HT1080 (cell line): ENCODE measurements around the gene SLC39A3. TPM values are rescaled to one million over a fixed set of nuclear protein-coding genes. Genes with fewer than 3 reads are reported as not detected.
"Not testable (repeated sequence)": the region's sequence is repeated elsewhere in the genome, so short reads cannot be mapped to it uniquely, and the experiment has no call there.

Experiments used
- DNase-seq: peaks from one replicate; pipeline ENCODE4 v3.0.0-alpha.2; 2015; ENCODE audit warnings: low read depth
- total RNA-seq: library from RNA; depleted of rRNA; stranded (reverse); fragments of >200 nt; shearing (Covaris generic); gene quantifications from 2 replicates; pipeline ENCODE4 v1.2.3, GENCODE V29; 2014

The SLC39A3 gene
- total RNA-seq, 1 experiment from 2014 or later = 57.3 TPM

GRCh38 chr19:2723345-2723715 is 16.5 kb downstream of the SLC39A3 start:
- no peak for DNase-seq

GRCh38 chr19:2722541-2723344 is 17.1 kb downstream of the SLC39A3 start:
- DNase-seq = peak; percentile 66

GRCh38 chr19:2721570-2722540 is 18.0 kb downstream of the SLC39A3 start:
- no peak for DNase-seq

DNA sequence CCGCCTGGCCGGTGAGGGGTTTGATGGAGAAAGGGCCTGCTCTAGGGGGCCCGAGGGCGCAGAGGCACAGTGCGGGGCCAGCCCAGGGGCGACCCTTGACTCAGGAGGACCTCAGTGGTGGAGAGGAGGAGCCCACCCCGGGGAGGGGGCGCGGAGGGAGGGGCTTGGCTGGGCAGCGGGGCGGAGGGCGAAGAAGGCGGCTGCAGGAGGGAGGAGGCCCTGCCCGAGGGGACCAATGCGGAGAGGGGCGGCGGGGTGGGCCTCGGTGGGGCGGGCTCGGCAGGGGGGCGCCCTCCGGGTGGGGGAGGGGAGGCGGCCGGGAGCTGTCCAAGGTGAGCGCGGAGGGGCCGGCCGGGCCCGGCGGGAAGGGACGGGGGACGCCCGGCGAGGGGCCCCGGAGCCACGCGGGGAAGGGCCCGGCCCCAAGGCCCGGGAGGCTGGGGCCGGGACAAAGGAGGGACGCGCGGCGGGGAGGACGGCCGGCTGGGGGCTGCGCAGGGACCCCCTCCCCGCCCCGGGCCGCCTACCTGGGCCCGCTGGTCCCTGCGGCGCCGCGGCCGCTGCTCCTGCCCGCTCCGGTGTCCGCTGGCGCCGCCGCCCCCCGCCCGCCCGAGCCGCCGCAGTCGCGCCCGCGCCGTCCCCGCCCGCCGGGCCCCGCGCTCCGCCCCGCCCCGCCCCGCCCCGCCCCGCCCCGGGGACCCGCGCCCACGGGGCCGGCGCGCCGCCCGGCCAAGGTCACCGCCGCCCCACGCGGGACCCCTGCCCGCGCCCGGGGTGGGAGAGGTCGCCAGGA is 18.8 kb downstream of the SLC39A3 start, which contains the start of gene DIRAS1:
DIRAS1 (minus strand) TSS at position 596 of the 793 bp plus-strand sequence. CDS start 3,566 bp downstream, outside the sequence.
- no peak for DNase-seq

GRCh38 chr19:2719920-2720776 is 19.7 kb downstream of the SLC39A3 start:
- DNase-seq = no peak

GRCh38 chr19:2719232-2719735 is 20.5 kb downstream of the SLC39A3 start:
- DNase-seq = no peak

- no peak for DNase-seq
Measured at GRCh38 chr19:2717638-2718541, 21.9 kb downstream of the SLC39A3 start.

DNA sequence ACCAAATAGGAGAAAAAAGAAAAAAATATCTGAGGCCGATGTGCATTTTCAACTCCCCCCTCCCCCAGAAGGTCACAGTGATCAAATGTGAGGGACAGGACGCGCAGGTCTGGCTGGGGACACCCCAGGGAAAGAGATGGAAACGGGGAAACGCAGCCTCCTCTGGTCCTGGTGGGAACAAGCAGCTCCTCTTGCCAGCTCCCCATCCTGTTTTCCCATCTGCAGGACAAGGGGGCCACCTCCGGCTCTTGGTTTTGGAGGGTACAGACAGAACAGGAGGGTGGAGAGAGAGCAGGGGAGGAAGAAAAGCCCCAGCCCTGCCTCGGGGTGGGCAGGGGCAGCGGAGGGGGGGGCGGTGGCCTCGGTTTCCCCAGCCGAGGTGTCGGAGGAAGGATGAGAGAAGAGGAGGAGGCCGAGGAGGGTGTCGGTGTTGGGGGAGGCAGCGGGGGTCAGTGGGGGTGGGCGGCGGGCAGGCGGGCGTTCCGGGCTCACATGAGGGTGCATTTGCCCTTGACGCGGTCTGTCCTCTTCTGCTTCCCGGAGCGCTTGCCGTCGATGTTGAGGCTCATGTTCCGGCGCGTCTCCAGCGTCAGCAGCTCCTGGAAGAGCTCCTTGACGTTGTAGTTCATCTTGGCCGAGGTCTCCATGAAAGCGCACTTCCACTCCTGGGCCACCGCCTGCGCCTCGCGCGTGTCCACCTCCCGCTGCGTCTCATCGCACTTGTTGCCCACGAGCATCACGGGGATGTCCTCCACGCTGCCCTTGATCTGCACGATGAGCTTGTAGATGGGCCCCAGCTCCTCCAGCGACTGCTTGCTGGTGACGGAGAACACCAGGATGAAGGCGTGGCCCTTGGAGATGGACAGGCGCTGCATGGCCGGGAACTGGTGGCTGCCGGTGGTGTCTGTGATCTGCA is 22.8 kb downstream of the SLC39A3 start:
- DNase-seq = no peak

DNA sequence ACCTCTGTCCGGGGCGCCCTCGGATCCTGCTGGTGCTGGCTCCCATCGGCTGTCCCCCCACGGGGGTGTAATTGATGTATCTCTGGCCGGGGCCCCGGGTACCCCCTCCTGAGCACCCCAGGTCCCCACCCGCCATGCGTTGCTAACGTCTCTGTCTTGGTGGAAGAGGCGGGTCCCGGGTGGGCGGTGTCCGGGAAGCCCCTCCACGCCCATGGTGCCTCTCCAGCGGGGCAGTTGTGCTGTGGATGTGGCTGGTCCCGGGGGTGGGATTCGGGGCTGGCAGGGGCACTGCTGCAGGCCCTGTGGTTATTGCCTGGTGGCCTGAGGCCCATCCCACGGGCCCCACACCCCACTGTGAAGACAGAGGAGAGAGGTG is 23.6 kb downstream of the SLC39A3 start:
- DNase-seq = no peak

DNA sequence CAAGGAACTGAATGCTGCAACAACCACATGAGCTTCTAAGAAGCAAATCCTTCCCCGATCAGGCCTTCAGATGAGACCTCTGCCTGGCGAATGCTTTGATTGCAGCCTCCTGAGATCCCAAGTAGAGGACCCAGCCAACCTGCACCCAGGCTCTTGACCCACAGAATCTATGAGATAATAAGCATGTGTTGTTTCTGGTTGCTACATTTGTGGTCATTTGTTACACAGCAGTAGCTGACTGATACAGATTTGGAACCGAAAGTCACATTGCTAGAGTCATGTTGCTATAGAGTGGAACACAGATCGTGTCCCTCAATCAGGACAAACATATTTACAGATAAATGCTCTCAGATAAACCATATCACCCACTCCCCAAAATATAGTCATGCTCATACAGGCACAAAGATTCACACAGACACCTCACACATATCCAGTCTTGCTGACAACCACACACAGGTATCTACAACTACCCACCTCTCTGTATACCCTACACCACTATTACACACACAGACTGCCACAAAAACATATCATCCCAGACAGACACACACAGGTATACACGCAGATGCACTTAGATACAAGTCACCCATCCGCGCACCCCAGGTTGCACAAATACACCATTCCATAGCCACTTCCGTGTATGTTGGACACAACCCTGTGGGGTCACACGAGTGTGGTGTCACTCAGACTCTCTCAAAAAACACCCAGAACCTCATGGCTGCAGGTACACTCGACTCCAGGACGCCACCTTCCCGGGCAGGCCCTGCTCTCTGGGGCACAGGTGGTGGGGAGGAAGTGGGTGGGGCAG is 24.1 kb downstream of the SLC39A3 start:
- no peak for DNase-seq

DNA sequence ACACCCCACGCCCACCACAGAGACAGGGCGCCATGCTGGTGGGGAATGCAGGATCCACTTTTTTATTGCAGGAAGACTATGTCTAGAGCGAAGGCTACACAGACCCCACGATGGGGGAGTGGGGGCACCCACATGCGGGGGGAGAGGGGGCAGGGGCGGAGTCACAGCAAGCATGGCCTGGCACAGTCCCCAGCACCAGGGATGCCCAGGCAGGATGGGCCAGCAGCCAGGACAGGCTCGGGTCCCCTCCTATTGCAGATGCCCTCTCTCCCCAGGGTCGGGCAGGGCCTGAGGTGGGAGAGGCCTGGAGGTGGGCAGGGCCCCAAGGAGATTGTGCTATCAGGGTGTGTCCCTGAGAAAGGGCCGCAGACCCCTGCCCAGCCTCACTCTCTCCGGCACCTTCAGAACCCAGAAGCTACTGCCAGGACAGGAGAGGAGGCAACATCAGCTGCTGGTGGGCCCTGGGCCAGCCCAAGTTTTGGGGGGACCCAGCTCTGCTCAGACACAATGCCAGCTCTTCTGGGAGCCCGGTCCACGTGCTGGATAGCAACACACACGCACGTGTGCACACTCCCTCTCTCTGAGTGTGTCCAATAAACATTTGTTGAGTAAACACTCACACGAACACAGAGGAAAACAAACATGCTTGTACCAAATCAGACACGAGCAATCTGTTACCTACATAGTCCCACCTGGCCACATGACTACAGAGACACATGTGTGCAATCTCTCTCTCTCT is 25.1 kb downstream of the SLC39A3 start:
- no peak for DNase-seq

DNA sequence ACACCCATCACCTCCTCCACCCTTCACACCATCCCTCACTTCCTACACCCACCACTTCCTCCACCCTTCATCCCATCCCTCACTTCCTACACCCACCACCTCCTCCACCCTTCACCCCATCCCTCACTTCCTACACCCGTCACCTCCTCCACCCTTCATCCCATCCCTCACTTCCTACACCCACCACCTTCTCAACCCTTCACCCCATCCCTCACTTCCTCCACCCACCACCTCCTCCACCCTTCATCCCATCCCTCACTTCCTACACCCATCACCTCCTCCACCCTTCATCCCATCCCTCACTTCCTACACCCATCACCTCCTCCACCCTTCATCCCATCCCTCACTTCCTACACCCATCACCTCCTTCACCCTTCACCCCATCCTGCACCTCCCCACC is 25.7 kb downstream of the SLC39A3 start:
- not testable (repeated sequence) for DNase-seq

- not testable (repeated sequence) for DNase-seq
Measured at GRCh38 chr19:2713170-2713569, 26.6 kb downstream of the SLC39A3 start.

DNA sequence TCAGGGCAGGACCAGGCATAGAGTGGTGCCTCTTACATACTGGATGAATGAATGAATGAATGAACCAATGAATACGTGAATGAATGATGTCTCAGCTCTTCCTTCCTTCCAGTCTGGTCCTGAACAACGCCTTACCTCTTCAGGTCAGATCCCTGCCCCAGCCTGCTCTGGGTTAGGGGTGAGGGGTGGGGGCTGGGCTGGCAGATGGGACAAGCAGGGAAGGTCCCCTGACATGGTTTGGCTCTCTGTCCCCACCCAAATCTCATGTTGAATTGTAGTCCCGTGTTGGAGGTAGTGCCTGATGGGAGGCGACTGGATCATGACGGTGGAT is 28.0 kb downstream of the SLC39A3 start:
- DNase-seq = no peak

- DNase-seq = peak; percentile 43
Measured at GRCh38 chr19:2711172-2711874, 28.5 kb downstream of the SLC39A3 start.

GRCh38 chr19:2706251-2706650 is 33.6 kb downstream of the SLC39A3 start:
- DNase-seq = no peak
